Gastroesophageal sphincter (tissue), 4 donors: ENCODE results near the gene ADGRD1. TPM values are rescaled to one million over a fixed set of nuclear protein-coding genes. Genes with fewer than 3 reads are reported as not detected.

Source experiments
- ATAC-seq: fragments of 150-250 bp; one replicate; pipeline ENCODE4 v1.9.1; 2016; ENCODE audit warnings: mild to moderate bottlenecking, moderate library complexity
- H3K27ac ChIP-seq, 4 donors: fragments of 200-600 bp; sonication (generic) in 3 of 4; 1 replicate in 3 of 4; 2 replicates in 1 of 4; pipeline ENCODE4 v1.5.1; 2016 to 2019
- H3K27me3 ChIP-seq: fragments of 200-600 bp; sonication (generic); one replicate; pipeline ENCODE4 v1.5.1; 2019
- H3K36me3 ChIP-seq, 2 donors: fragments of 200-600 bp; sonication (generic); one replicate each; pipeline ENCODE4 v1.5.1; 2019; ENCODE audit warnings: control low read depth in 1 of 2
- H3K4me1 ChIP-seq, 3 donors: fragments of 200-600 bp; sonication (generic); 1 replicate in 2 of 3; 2 replicates in 1 of 3; pipeline ENCODE4 v1.5.1; 2016 to 2019; ENCODE audit warnings: control low read depth in 2 of 3
- H3K4me3 ChIP-seq, 2 donors: fragments of 200-600 bp; sonication (generic); one replicate each; pipeline ENCODE4 v1.5.1; 2019; ENCODE audit warnings: mild to moderate bottlenecking in 1 of 2, moderate library complexity in 1 of 2
- H3K9me3 ChIP-seq, 3 donors: fragments of 200-600 bp; sonication (generic); one replicate each; pipeline ENCODE4 v1.5.1; 2017 to 2019; ENCODE audit warnings: control low read depth in 2 of 3
- CTCF ChIP-seq, 4 experiments: fragments of 200-600 bp in 2 of 4; fragments of 450-650 bp in 2 of 4; sonication (generic) in 1 of 4; IDR thresholded peaks; one replicate each; pipeline ENCODE4 v1.5.1; 2017 to 2019; ENCODE audit warnings: antibody characterized with exemption in 4 of 4, mild to moderate bottlenecking in 2 of 4, moderate library complexity in 2 of 4
- EP300 ChIP-seq: sonication (generic); formaldehyde crosslinking; IDR thresholded peaks from one replicate; pipeline ENCODE4 v1.6.1; 2017; ENCODE audit warnings: antibody characterized with exemption, mild to moderate bottlenecking
- POLR2A ChIP-seq, 2 donors: fragments of 450-650 bp; IDR thresholded peaks; one replicate each; pipeline ENCODE4 v1.6.1; 2017; ENCODE audit warnings: antibody characterized with exemption in 2 of 2, mild to moderate bottlenecking in 2 of 2, moderate library complexity in 1 of 2
- POLR2AphosphoS5 ChIP-seq: sonication (generic); formaldehyde crosslinking; IDR thresholded peaks from one replicate; pipeline ENCODE4 v1.6.1; 2017; ENCODE audit warnings: antibody characterized with exemption
- WGBS, 2 donors: methylation state at CpG; one replicate each; pipeline ENCODE4 v1.1.5; 2018; ENCODE audit warnings: low coverage in 1 of 2; 5-methylcytosine and 5-hydroxymethylcytosine counted together
- total RNA-seq, 4 donors: library from RNA; depleted of rRNA; stranded (reverse); fragments of >200 nt; gene quantifications; one replicate each; pipeline ENCODE4 v1.1.0, GENCODE V29; 2016

The ADGRD1 gene
- total RNA-seq, 4 donors from 2014 or later: 19.1 to 43.4 (median 31.3) TPM

GRCh38 chr12:131133994-131134393, 180.3 kb downstream of the ADGRD1 start:
- 94% methylated on average over 2 of the region's 5 CpGs; no CpG with 5 or more reads in 1 of the 2 donors for WGBS, 2 donors
- no peaks in the 10 kb centered on the region for H3K9me3 ChIP-seq
- no peak for ATAC-seq
- H3K27ac ChIP-seq: no peak overlapping the region
- TF ChIP-seq EP300 (no peak), CTCF (IDR thresholded peaks at IDR 0.05) (no peak), POLR2AphosphoS5 (no peak), POLR2A (IDR thresholded peaks at IDR 0.05) (no peak)
- peaks cover 0 to 24% (median 13%) of the 10 kb centered on the region in 3 donors for H3K4me1 ChIP-seq
- H3K36me3 ChIP-seq: peaks cover 0 to 46% of the 10 kb centered on the region in 2 donors
- no peak overlapping the region for H3K4me3 ChIP-seq
- H3K27me3 ChIP-seq: no peaks in the 10 kb centered on the region

GRCh38 chr12:131134523-131135310, 181.0 kb downstream of the ADGRD1 start:
- no peak for ATAC-seq
- H3K27ac ChIP-seq: no peak overlapping the region
- peaks cover 0 to 53% of the 10 kb centered on the region in 2 donors for H3K36me3 ChIP-seq
- H3K9me3 ChIP-seq: no peaks in the 10 kb centered on the region
- 69 to 82% methylated on average over 5 to 9 of the region's 9 CpGs for WGBS, 2 donors
- no peak overlapping the region for H3K4me3 ChIP-seq
- no peaks in the 10 kb centered on the region for H3K27me3 ChIP-seq
- peaks cover 0 to 24% (median 13%) of the 10 kb centered on the region in 3 donors for H3K4me1 ChIP-seq
- TF ChIP-seq CTCF (IDR thresholded peaks at IDR 0.05): no peak
- TF ChIP-seq EP300: no peak
- TF ChIP-seq POLR2AphosphoS5: no peak
- no peak for TF ChIP-seq POLR2A (IDR thresholded peaks at IDR 0.05)

DNA sequence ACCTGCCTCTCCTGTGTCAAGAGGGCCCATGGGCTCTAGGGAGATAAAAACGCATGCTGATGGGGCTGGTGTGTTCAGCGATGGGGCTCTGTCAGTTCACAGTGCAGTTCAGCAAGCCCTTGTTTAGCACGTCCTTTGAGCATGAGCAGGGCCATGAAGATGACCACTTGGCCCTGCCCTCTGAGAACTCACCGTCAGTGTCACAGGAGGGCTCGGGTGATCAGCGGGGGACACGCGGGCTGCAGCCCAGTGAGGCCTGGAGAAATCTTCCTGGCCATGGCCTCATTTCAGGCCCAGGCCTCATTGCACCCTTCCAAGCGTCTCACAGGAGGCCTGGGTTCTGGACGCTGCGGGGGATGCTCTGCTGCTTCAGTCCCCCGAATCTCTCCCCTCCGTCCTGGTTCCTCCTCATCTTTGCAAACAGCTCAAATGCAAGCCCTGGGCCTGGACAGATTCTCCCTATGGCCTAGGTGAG, 181.6 kb downstream of the ADGRD1 start:
- TF ChIP-seq POLR2AphosphoS5 (no peak), CTCF (IDR thresholded peaks at IDR 0.05) (no peak), POLR2A (IDR thresholded peaks at IDR 0.05) (no peak), EP300 (no peak)
- ATAC-seq: no peak
- 70% methylated on average over 4 of the region's 13 CpGs; no CpG with 5 or more reads in 1 of the 2 donors for WGBS, 2 donors
- Histone ChIP-seq H3K9me3 (no peaks in the 10 kb centered on the region), H3K27ac (no peak overlapping the region), H3K36me3 (peaks cover 0 to 54% of the 10 kb centered on the region in 2 donors), H3K27me3 (no peaks in the 10 kb centered on the region), H3K4me3 (no peak overlapping the region), H3K4me1 (peaks cover 0 to 24% (median 13%) of the 10 kb centered on the region in 3 donors)

DNA sequence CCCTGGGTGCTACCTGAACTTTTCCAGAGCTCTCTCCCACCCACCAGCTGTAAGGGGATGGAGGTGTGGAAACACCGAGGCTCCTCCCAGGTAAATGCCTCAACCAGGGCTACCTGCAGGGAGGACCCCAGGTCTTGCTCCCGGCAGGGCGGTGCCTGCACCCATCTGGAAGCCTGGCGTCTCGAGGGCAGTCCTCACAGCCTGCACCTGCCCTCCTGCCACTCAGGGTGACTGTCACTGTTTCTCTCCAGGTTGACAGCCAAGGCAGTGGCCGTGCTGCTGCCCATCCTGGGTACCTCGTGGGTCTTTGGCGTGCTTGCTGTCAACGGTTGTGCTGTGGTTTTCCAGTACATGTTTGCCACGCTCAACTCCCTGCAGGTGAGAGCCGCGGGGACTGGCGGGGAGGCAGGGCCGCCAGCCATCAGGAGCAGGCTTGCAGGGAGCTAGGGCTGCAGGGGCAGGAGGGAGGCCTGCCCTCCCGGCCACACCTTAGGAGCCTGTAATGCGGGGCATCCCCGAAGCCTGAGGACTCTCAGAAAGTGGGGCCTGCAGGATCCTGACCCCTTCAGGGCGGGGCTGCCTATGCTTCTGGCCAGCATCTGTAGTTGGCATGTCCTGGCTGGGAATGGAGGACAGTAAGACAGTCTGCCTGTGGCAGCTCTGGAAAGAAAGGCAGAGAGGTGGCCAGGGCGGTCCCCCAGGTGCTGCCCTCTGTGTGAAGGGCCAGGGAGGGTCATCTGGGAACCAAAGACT, 182.3 kb downstream of the ADGRD1 start:
- Histone ChIP-seq H3K4me1 (peaks cover 0 to 23% (median 13%) of the 10 kb centered on the region in 3 donors), H3K27ac (no peak overlapping the region), H3K27me3 (no peaks in the 10 kb centered on the region), H3K4me3 (no peak overlapping the region), H3K9me3 (no peaks in the 10 kb centered on the region), H3K36me3 (peaks cover 0 to 54% of the 10 kb centered on the region in 2 donors)
- ATAC-seq: no peak
- TF ChIP-seq POLR2AphosphoS5: no peak
- TF ChIP-seq EP300: no peak
- TF ChIP-seq CTCF (IDR thresholded peaks at IDR 0.05): no peak
- no peak for TF ChIP-seq POLR2A (IDR thresholded peaks at IDR 0.05)
- WGBS, 2 donors: no CpG with 5 or more reads among the region's 19 CpGs
